HL-60/S4 treated with retinoic acid at 250 ng/mL for 4 days and 3 days (cell line): ENCODE measurements around the gene LRRC26.
"Not testable (repeated sequence)": the region's sequence is repeated elsewhere in the genome, so short reads cannot be mapped to it uniquely, and the experiment has no call there.

Source experiments
- in situ Hi-C: fragments of 300-500 bp; cut with MboI; formaldehyde crosslinking; loops from 2 replicates; pipeline ENCODE4 v1.7.0; 2022; ENCODE audit warnings: low sequenced_read_pairs

LRRC26 gene

DNA sequence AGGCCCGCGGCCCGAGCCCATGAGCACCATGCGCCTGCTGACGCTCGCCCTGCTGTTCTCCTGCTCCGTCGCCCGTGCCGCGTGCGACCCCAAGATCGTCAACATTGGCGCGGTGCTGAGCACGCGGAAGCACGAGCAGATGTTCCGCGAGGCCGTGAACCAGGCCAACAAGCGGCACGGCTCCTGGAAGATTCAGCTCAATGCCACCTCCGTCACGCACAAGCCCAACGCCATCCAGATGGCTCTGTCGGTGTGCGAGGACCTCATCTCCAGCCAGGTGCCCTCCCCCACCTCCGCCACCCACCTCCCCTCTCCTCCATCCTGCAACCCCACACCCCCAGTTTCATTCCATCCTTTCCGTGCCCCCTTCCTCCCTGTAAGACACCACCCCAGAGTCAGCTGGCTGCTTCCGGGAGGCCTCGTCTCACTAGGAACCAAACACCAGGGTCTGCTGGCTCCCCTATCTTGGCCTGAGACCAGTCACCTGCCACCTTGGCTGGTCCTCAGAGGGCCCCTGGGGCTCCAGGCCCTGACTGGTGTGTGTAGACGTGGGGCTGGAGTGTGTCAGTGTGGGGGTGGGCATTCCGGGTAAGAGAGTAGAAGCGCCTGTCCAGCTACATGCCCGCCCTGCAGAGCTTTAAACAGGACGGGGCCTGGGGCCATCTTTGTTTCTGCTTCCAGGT is 30.2 kb downstream of the LRRC26 start:
- in situ Hi-C loops: no loop called here

DNA sequence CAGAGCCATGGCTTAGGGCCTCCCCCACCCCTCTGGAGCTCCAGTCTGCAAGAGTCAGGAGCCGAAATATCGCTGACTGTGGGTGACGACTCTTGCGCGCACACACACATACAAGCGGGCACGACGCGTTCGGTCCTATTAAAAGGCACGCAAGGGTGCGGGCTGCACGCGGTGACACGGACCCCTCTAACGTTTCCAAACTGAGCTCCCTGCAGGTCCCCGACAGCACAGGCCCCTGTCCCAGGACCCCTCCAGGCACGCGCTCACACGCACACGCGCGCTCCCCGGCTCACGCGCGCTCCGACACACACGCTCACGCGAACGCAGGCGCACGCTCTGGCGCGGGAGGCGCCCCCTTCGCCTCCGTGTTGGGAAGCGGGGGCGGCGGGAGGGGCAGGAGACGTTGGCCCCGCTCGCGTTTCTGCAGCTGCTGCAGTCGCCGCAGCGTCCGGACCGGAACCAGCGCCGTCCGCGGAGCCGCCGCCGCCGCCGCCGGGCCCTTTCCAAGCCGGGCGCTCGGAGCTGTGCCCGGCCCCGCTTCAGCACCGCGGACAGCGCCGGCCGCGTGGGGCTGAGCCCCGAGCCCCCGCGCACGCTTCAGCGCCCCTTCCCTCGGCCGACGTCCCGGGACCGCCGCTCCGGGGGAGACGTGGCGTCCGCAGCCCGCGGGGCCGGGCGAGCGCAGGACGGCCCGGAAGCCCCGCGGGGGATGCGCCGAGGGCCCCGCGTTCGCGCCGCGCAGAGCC is 31.0 kb downstream of the LRRC26 start, which contains the start of gene GRIN1:
TSS of gene GRIN1 (plus strand) at position 433 of the 746 bp plus-strand sequence. CDS start 333 bp downstream, outside the sequence.
- in situ Hi-C loops: no loop called here

DNA sequence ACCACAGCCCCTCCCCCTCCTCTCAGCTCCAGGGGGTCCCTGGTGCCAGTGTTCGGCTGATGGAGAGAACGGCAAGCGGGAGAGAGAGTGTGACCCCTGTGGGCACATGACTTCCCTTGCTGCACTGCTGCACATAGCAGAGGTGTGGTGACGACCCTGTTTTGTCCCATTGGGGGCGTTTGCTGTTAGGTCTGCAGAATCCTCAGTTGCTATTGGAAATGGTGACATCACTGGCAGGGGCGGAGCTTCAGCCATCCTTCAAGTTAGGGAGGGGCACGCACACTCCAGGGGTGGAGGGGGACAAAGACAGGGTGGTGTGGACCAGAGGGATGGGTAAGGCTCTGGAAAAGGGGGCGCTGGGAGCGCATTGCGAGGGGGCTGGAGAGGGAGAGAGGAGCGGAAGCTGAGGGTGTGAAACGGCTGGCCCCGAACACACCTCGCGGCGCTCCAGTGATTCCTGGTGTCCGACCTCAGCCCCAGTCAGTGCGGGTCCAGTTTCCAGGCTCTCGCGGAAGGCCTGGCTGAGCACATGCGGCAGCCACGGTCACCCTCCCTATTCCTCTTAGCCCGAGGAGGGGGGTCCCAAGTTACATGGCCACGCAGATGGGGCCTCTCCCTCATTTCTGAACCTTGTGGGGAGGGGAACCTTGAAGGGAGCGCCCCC is 31.7 kb downstream of the LRRC26 start:
- in situ Hi-C loops: no loop called here

- in situ Hi-C loops: no loop called here
These were observed 32.8 kb downstream of the LRRC26 start for GRCh38 chr9:137136881-137137607.

GRCh38 chr9:137136261-137136880 is 33.5 kb downstream of the LRRC26 start:
- in situ Hi-C loops: no loop called here

DNA sequence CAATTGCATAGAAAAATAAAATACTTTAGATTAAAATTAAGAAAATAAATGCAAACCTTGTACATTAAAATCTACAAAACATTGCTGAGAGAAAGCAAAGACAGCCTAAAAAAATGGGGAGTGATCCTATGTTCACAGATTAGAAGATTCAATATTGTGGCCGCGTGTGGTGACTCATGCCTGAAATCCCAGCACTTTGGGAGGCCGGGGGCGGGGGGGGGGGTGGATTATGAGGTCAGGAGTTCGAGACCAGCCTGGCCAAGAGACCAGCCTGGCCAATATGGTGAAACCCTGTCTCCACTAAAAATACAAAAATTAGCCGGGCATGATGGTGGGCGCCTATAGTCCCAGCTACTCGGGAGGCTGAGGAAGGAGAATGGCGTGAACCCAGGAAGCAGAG is 34.7 kb downstream of the LRRC26 start:
- in situ Hi-C loops: not testable (repeated sequence)

GRCh38 chr9:137134191-137134590 is 35.7 kb downstream of the LRRC26 start:
- in situ Hi-C loops: no loop called here

- in situ Hi-C loops: no loop called here
These were observed 39.6 kb downstream of the LRRC26 start for GRCh38 chr9:137130176-137130755.

DNA sequence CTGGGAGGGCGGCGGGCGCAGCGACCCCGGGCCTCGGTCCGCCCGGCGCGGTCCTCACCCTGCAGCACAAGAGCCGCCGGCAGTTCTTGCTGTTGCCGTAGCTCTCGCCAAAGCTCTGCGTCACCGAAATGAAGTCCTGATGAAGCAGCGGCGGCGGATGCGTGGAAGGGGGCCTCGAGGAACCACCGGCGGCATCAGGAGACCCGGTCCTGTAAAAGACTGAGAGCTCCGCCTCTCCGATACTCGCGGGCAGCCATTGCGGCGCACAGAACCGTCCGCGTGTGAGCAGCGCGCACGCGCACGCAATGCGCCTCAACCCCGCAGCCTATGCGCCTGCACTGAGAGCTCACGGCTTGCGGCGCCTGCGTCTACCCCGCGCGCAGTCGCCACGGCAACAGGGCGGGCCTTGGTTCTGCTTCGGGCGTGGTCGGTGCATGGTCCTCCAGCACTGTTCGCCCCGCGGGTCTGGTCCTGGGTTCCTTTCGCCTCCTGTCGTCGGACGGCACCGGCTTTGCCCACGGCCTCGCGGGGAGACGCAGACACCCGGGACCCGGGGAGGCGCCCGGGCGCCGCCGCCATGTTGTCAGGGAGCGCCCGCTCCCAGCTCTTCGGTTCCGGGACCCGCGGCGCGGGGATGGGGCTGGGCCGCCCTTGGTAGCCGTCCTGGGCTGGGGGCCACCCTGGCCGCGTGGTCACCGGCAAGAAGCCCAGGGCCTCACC is 40.2 kb downstream of the LRRC26 start:
- in situ Hi-C loops: no loop called here

DNA sequence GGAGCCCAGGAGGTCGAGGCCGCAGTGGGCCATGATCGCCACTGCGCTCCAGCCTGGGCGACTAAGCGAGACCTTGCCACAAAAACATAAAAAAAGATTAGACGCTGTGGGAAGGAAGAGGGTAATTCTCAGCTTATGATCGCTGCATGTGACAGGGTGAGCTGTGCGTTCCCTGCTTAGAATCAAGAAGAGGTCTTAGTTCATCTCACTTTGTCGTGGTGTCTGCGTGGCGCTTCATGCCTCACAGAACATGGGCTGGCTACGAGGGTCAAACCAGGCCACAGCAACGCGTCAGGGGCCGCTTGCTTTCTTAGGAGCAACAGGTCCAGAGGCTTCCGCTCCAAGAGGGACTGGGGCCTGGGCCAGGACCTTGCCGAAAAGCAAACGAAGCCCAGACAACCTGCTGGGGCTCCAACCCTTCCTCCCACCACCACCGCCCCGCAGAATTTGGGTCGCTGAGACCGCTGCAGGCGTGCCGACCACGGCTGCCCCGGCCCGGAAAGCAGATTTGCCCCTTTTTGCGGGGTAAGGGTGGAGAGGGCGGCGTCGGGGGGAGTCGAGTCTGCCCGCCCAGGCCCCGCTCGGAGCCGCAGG is 40.9 kb downstream of the LRRC26 start:
- in situ Hi-C loops: no loop called here

GRCh38 chr9:137128158-137128861 is 41.5 kb downstream of the LRRC26 start:
- in situ Hi-C loops: no loop called here

DNA sequence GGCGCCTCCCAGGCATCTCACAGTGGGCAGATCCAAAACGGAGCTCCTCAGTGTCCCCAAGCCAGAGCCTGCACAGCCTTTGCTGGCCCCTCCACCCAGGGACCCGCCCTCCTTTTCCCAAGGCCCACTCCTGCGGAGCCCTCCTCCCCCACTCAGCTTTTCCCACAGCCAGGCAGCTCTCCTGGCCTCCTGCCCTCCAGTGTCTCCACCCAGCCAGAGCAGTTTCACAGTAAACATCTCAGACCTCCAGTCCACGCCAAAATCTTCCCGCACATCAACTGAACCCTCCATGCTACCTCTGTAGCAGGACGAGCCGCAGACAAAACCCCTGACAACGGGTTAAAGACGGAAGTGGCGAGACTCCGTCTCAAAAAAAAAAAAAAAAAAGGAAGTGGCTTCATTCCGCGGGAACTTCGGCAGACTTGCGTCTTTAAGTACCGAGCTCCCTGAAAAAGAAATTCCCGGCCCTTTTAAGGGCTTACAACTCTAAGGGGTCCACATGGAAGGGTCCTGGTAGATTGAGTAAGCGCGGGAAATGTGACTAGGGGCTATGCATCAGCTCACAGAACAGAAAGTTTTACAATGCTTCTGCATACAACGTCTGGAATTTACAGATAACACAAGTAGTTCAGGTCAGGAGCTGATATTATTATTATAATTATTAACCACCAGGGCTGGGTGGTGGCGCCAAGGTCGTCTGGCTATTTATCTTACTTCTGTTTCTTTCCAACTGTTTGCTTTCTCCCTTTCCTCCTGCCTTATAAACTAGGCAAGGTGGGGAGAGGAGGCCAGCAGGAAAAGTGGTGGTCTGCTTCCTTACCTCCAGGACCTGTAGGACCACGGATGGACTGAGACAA is 42.3 kb downstream of the LRRC26 start:
- in situ Hi-C loops: no loop called here

GRCh38 chr9:137126786-137127185 is 43.1 kb downstream of the LRRC26 start:
- in situ Hi-C loops: no loop called here

- in situ Hi-C loops: loop anchor here (5.0 kb wide), 1 partner anchor 108 kb away; the partner anchor contains the start of gene SLC34A3
These were observed 45.8 kb downstream of the LRRC26 start for GRCh38 chr9:137123952-137124462.

GRCh38 chr9:137123468-137123837 is 46.4 kb downstream of the LRRC26 start:
- in situ Hi-C loops: loop anchor here (5.0 kb wide), 1 partner anchor 109 kb away; the partner anchor contains the start of gene SLC34A3

GRCh38 chr9:137122796-137123467 is 46.9 kb downstream of the LRRC26 start:
- in situ Hi-C loops: loop anchor here (5.0 kb wide), 1 partner anchor 109 kb away; the partner anchor contains the start of gene SLC34A3
